Liver (tissue), 9 donors: Measurements from ENCODE around the gene EIF4A2. TPM values are rescaled to one million over a fixed set of nuclear protein-coding genes. Genes with fewer than 3 reads are reported as not detected.

Experiments
- DNase-seq: peaks from one replicate; pipeline ENCODE4 v3.0.0-alpha.2; 2017; ENCODE audit warnings: low spot score
- H3K27ac ChIP-seq, 2 donors: one replicate each; pipeline ENCODE4 v1.7.0; 2013; ENCODE audit warnings: inconsistent platforms in 2 of 2, low read length in 2 of 2, control low read depth in 1 of 2, low read depth in 1 of 2, mild to moderate bottlenecking in 1 of 2
- H3K27me3 ChIP-seq, 4 donors: one replicate each; pipeline versions ENCODE4 v1.6.1 to v1.7.0; 2013; ENCODE audit warnings: low read length in 3 of 4, inconsistent platforms in 1 of 4, mild to moderate bottlenecking in 1 of 4, moderate library complexity in 1 of 4; ENCODE audit not compliant: control insufficient read depth in 4 of 4, insufficient read depth in 4 of 4
- H3K36me3 ChIP-seq, 4 donors: one replicate each; pipeline versions ENCODE4 v1.6.1 to v1.7.0; 2013; ENCODE audit warnings: low read length in 3 of 4, mild to moderate bottlenecking in 3 of 4, low read depth in 1 of 4, moderate library complexity in 1 of 4; ENCODE audit not compliant: control insufficient read depth in 4 of 4, insufficient read depth in 3 of 4
- H3K4me1 ChIP-seq, 4 donors: one replicate each; pipeline versions ENCODE4 v1.6.1 to v1.7.0; 2013; ENCODE audit warnings: low read length in 3 of 4, mild to moderate bottlenecking in 3 of 4, moderate library complexity in 1 of 4; ENCODE audit not compliant: control insufficient read depth in 4 of 4, insufficient read depth in 4 of 4
- H3K4me3 ChIP-seq, 3 donors: one replicate each; pipeline versions ENCODE4 v1.6.1 to v1.7.0; 2013; ENCODE audit warnings: low read length in 3 of 3, control low read depth in 1 of 3, low read depth in 1 of 3, mild to moderate bottlenecking in 1 of 3
- H3K9ac ChIP-seq, 2 donors: one replicate each; pipeline ENCODE4 v1.7.0; 2013; ENCODE audit warnings: low read length in 2 of 2, mild to moderate bottlenecking in 2 of 2, moderate library complexity in 2 of 2, control low read depth in 1 of 2, low read depth in 1 of 2
- H3K9me3 ChIP-seq, 4 donors: one replicate each; pipeline versions ENCODE4 v1.6.1 to v1.7.0; 2013; ENCODE audit warnings: low read length in 3 of 4; ENCODE audit not compliant: control insufficient read depth in 4 of 4
- ATF3 ChIP-seq: IDR thresholded peaks from 2 replicates; pipeline ENCODE4 v1.6.1; 2016; ENCODE audit warnings: antibody characterized with exemption
- CTCF ChIP-seq: fragments of 150-350 bp; IDR thresholded peaks from 2 replicates; pipeline ENCODE4 v1.5.1; 2017; ENCODE audit warnings: improper control_type of control experiment, low read depth, low read length; ENCODE audit not compliant: missing input control
- EGR1 ChIP-seq, 2 donors: IDR thresholded peaks; 2 replicates each; pipeline ENCODE4 v1.6.1; 2016 to 2018; ENCODE audit warnings: antibody characterized with exemption in 2 of 2, low read depth in 2 of 2
- FOXA1 ChIP-seq: IDR thresholded peaks from 2 replicates; pipeline ENCODE4 v1.6.1; 2016; ENCODE audit warnings: antibody characterized with exemption
- FOXA2 ChIP-seq: IDR thresholded peaks from 2 replicates; pipeline ENCODE4 v1.6.1; 2016; ENCODE audit warnings: antibody characterized with exemption
- GABPA ChIP-seq, 2 donors: IDR thresholded peaks in 1 of 2; conservative IDR thresholded peaks in 1 of 2; 2 replicates each; pipeline ENCODE4 v1.6.1; 2016; ENCODE audit warnings: antibody characterized with exemption in 2 of 2, mild to moderate bottlenecking in 1 of 2, moderate library complexity in 1 of 2
- HNF4A ChIP-seq, 2 donors: conservative IDR thresholded peaks; 2 replicates each; pipeline ENCODE4 v1.6.1; 2016; ENCODE audit warnings: antibody characterized with exemption in 2 of 2, mild to moderate bottlenecking in 2 of 2
- HNF4G ChIP-seq: IDR thresholded peaks from 2 replicates; pipeline ENCODE4 v1.6.1; 2016; ENCODE audit warnings: antibody characterized with exemption
- JUND ChIP-seq, 2 donors: IDR thresholded peaks; 2 replicates each; pipeline ENCODE4 v1.6.1; 2016; ENCODE audit warnings: antibody characterized with exemption in 2 of 2
- NR2F2 ChIP-seq: IDR thresholded peaks from 2 replicates; pipeline ENCODE4 v1.6.1; 2016; ENCODE audit warnings: antibody characterized with exemption
- RAD21 ChIP-seq, 2 donors: IDR thresholded peaks; 2 replicates each; pipeline ENCODE4 v1.6.1; 2016; ENCODE audit warnings: antibody characterized with exemption in 2 of 2, mild to moderate bottlenecking in 2 of 2
- REST ChIP-seq: IDR thresholded peaks from 2 replicates; pipeline ENCODE4 v1.6.1; 2016; ENCODE audit warnings: antibody characterized with exemption, mild to moderate bottlenecking
- RXRA ChIP-seq, 2 donors: IDR thresholded peaks; 2 replicates each; pipeline ENCODE4 v1.6.1; 2017 to 2018; ENCODE audit warnings: antibody characterized with exemption in 2 of 2, mild to moderate bottlenecking in 1 of 2
- SP1 ChIP-seq: IDR thresholded peaks from 2 replicates; pipeline ENCODE4 v1.6.1; 2018; ENCODE audit warnings: antibody characterized with exemption, mild to moderate bottlenecking
- YY1 ChIP-seq: IDR thresholded peaks from 2 replicates; pipeline ENCODE4 v1.6.1; 2016; ENCODE audit warnings: antibody characterized with exemption, mild to moderate bottlenecking
- WGBS: extraction: QIAGEN DNeasy Blood & Tissue Kit; methylation state at CpG from one replicate; pipeline ENCODE4 v1.1.7; 2013; 5-methylcytosine and 5-hydroxymethylcytosine counted together
- polyA plus RNA-seq, 2 donors: library from polyadenylated mRNA; stranded (reverse) in 1 of 2; unstranded in 1 of 2; fragments of 200-250 nt in 1 of 2; fragments of >200 nt in 1 of 2; fragmentation: Nextera tagmentation in 1 of 2; extraction: Ambion mirVana in 1 of 2; gene quantifications; one replicate each; pipeline versions ENCODE4 v1.2.1 to v1.2.3, GENCODE V29; 2013 to 2015
- total RNA-seq, 2 donors: library from RNA; depleted of rRNA; stranded (reverse); fragments of >200 nt; gene quantifications; one replicate each; pipeline ENCODE4 v1.2.3, GENCODE V29; 2014
- TF ChIP-seq, protein P1 (sequence below): IDR thresholded peaks from 2 replicates; pipeline ENCODE4 v1.6.1; 2016; ENCODE audit warnings: antibody characterized with exemption
- TF ChIP-seq, protein P2 (sequence below): IDR thresholded peaks from 2 replicates; pipeline ENCODE4 v1.6.1; 2016; ENCODE audit warnings: antibody characterized with exemption
- donor health status: healthy.
- donor health status: healthy.
- donor health status: healthy.
- donor health status: healthy.
- donor health status: healthy.

The EIF4A2 gene
- total and polyA plus RNA-seq, 4 donors, result 81.4 to 373 (median 172) TPM

DNA sequence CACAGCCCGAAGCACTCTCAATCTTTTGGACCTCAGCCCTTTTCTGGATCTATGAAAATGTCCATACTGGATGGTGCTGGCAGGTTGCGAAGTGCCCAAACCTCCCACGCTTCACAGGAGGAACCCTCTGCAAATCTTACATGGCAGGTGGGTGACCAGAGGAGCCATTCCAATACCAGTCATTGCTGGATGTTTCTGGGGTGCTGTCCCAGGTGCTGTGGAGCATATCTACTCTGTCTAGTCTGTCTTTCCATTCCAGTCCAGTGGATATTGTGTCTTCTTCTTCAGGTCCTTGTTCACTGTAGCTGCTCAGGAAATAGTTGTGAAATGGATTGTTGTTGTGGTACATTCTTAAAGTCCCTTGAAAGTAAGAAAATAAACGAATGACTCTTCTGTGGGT lies 48.4 kb downstream of the EIF4A2 start:
- Histone ChIP-seq H3K27me3 (peaks cover 0 to 5% (median 1%) of the 10 kb centered on the region in 4 donors), H3K4me1 (peaks cover 0 to 5% (median 2%) of the 10 kb centered on the region in 4 donors), H3K27ac (no peak overlapping the region), H3K9ac (no peak overlapping the region), H3K36me3 (no peaks in the 10 kb centered on the region), H3K4me3 (no peak overlapping the region), H3K9me3 (no peaks in the 10 kb centered on the region)
- TF ChIP-seq RXRA (IDR thresholded peaks at IDR 0.05), result no peak
- TF ChIP-seq HNF4G, result no peak
- no peak for TF ChIP-seq HNF4A (conservative IDR thresholded peaks at IDR 0.05)
- no peak for TF ChIP-seq REST
- TF ChIP-seq GABPA (IDR thresholded peaks at IDR 0.05 in 1 of 2, conservative IDR thresholded peaks at IDR 0.05 in 1 of 2), result no peak
- no peak for TF ChIP-seq CTCF
- no peak for TF ChIP-seq EGR1 (IDR thresholded peaks at IDR 0.05; ENCODE audit: low read depth in 2 of 2)
- TF ChIP-seq, protein P1, sequence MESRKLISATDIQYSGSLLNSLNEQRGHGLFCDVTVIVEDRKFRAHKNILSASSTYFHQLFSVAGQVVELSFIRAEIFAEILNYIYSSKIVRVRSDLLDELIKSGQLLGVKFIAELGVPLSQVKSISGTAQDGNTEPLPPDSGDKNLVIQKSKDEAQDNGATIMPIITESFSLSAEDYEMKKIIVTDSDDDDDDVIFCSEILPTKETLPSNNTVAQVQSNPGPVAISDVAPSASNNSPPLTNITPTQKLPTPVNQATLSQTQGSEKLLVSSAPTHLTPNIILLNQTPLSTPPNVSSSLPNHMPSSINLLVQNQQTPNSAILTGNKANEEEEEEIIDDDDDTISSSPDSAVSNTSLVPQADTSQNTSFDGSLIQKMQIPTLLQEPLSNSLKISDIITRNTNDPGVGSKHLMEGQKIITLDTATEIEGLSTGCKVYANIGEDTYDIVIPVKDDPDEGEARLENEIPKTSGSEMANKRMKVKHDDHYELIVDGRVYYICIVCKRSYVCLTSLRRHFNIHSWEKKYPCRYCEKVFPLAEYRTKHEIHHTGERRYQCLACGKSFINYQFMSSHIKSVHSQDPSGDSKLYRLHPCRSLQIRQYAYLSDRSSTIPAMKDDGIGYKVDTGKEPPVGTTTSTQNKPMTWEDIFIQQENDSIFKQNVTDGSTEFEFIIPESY, result no peak
- TF ChIP-seq, protein P2, sequence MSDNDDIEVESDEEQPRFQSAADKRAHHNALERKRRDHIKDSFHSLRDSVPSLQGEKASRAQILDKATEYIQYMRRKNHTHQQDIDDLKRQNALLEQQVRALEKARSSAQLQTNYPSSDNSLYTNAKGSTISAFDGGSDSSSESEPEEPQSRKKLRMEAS, result no peak
- TF ChIP-seq JUND (IDR thresholded peaks at IDR 0.05), result no peak
- TF ChIP-seq FOXA1, result no peak
- no peak for TF ChIP-seq YY1
- no peak for TF ChIP-seq SP1
- no peak for TF ChIP-seq FOXA2
- 65% methylated on average over 4 of the region's 4 CpGs for WGBS
- no peak for DNase-seq

GRCh38 chr3:186832276-186832675 lies 48.9 kb downstream of the EIF4A2 start:
- H3K27me3 ChIP-seq, result peaks cover 0 to 5% (median 1%) of the 10 kb centered on the region in 4 donors

More at GRCh38 chr3:186832276-186832675, 48.9 kb downstream of the EIF4A2 start:
- no peak for TF ChIP-seq ATF3
- TF ChIP-seq RAD21 (IDR thresholded peaks at IDR 0.05), result no peak
- TF ChIP-seq GABPA (IDR thresholded peaks at IDR 0.05 in 1 of 2, conservative IDR thresholded peaks at IDR 0.05 in 1 of 2), result no peak
- TF ChIP-seq FOXA2, result no peak
- no peak for TF ChIP-seq FOXA1
- TF ChIP-seq, protein P1, result no peak
- no peak for TF ChIP-seq HNF4G
- TF ChIP-seq NR2F2, result no peak
- no peak for TF ChIP-seq SP1
- TF ChIP-seq, protein P2, result no peak
- no peak for TF ChIP-seq RXRA (IDR thresholded peaks at IDR 0.05)
- no peak for TF ChIP-seq YY1
- H3K36me3 ChIP-seq, result no peaks in the 10 kb centered on the region
- no peak overlapping the region for H3K27ac ChIP-seq
- H3K4me1 ChIP-seq, result peaks cover 0 to 5% (median 2%) of the 10 kb centered on the region in 4 donors
- H3K9me3 ChIP-seq, result no peaks in the 10 kb centered on the region
- no peak overlapping the region for H3K4me3 ChIP-seq
- DNase-seq, result no peak
- 85% methylated on average over 1 of the region's 1 CpG for WGBS
- H3K9ac ChIP-seq, result no peak overlapping the region
